GM18909 (cell line): ENCODE data around the gene VPS72.

Experiments
- ATAC-seq: cut with Tn5 transposase; IDR thresholded peaks from one replicate; pipeline ENCODE4 v1.9.1; 2021; ENCODE audit warnings: mild to moderate bottlenecking; ENCODE audit not compliant: unreplicated experiment, poor library complexity

Gene VPS72

GRCh38 chr1:151146072-151146411 is 44.0 kb downstream of the VPS72 start:
- ATAC-seq, result no peak

DNA sequence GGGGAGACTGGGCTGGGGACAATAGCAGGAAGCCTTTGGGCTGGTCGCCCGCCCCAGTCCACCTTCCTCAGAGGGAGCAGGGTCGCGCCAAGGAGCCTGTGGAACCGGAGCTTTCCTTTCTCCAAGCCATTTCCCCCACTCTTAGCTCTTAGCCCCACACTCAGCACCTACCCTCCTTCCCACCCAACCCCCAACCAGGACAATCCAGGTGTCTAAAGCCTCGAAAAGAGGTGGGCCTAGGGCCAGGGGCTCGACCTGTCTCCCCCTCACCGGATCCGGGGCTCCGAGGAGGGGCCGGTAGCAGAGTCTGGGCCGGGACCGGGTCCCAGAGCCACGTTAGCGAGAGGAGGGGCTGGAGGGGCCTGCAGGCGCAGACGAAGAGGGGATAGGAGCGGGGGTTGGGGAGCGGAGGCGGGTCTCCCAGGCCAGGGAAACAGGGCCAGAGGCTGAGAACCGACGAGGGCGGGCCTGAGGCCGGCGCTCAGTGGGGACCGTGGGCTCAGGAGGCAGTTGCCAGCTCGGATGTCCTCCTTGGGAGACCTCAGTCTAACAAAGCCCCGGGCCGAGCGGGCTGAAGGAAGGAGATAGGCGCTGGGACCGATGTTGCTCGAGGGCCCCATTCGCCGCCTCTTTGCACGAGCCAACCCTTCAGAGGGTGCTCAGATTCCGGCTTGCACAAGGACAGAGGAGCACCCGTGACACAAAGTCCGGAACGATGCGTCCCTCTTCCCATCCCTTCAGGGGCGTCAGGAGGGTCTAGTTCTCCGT is 44.5 kb downstream of the VPS72 start:
- ATAC-seq, result no peak

- no peak for ATAC-seq
These were observed 45.3 kb downstream of the VPS72 start for GRCh38 chr1:151144474-151145303.

- no peak for ATAC-seq
These were observed 46.0 kb downstream of the VPS72 start for GRCh38 chr1:151143986-151144385.

- no peak for ATAC-seq
These were observed 47.0 kb downstream of the VPS72 start for GRCh38 chr1:151143057-151143435.

DNA sequence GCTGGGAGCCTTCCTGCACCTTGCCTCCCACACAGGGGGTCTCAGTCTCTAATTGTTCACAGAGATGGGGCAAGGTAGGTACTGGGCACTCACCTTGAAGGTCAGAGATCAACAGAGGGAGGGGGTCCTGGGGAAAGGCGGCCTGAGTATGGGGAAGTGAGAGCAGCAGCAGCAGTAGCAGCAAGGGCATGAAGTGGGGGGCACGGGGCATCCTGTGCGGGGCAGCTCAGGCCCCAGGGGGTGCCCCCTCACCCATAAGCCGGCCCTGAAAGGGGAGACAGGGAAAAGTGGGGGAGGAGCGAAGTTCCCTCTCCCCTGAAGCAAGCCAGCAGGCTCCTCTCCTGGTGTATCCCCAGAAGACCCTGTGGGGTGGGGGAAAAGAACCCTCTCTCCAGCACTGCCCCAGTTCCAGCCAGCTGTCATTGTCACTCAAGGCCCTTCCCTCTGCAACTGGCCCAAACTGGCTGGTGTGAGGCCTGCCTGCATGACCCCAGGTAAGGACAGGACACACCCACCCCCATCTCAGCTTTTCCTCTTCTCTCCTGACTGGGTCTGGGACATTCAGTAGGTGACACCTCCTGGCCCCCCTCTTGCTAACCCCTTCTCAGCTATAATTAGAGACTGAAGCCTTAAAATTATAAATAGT is 47.5 kb downstream of the VPS72 start:
- no peak for ATAC-seq

DNA sequence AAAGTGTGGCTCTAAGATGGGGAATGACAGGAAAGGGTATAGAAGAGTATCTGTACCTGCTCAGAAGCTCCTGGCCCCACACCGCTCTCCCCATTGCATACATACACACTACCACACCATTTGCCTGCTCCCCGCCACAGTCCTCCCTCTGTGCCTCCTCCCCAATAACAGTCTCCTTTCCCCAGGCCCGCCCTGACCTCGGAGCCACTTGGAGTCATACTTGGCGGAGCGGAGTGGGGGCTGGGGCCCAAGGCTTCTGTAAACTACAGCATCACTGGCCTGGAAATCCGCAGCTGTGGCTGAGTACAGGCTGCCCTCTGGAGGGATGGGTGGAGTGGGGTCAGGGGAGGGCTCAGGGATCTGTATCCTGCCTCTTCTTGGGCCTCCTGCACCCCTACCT is 52.2 kb downstream of the VPS72 start:
- ATAC-seq, result no peak

DNA sequence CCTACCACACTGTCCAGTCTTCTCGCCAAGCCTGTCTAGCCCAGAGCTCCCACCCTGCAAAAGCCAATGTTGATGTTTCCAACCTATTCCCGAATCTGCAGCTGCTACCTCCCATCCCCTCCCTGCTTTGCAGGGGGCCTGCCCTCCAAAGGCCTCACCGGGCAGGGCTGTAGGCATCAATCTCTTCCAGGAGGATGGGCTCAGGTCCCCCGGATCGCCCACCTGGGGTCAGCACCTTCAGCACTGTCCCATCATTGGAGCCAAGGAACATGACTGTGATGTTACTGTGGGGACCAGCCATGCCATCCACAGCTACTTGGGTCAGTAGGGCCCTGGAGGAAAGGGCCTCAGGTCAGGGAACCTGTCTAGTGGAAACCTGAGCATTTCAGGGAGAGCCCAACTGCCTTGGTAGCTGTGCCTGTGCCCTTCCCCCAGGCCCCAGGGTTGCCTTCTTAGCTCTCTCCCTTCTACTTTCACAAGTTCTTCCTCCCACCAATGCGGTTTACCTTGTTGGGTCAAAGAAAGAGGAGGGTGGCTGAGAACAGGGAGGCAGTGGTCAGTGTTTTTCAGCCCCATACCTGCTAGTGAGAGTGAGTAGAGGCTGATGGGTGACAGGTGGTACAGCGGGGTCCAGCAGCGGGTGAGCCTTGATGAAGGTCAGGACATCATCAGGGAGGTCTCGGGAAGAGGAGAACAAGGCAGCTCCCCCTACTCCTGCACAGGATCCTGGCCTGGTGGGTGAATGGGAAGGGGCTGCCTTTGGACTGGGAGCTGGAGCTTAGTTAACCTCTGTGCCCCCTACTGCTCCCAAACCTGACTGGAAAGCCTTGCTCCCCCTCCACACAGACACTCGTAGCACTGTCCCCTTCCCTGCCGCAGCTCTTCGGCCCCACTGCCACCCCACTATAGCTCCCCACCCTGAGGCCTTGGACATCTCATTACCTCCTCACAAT is 54.3 kb downstream of the VPS72 start:
- ATAC-seq, result no peak

DNA sequence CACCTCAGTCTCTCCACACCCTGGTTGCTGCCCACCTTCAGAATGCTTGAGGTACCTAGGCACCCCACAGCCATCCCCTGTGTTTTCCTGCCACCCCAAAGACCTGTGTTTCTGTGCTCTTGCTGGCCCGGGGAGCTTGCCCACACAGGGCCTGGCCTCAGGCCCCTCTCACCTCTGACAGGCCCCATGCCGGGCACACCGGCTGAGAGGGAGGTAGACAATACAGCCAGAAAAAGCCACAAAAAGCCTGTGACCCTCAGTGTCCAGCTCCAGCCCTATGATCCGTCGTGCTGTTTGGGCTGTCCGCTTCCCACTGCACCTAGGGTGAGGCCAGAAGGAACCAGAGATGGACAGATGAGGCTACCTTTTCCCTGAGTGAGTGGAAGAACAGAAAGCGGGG is 55.0 kb downstream of the VPS72 start:
- ATAC-seq, result no peak

DNA sequence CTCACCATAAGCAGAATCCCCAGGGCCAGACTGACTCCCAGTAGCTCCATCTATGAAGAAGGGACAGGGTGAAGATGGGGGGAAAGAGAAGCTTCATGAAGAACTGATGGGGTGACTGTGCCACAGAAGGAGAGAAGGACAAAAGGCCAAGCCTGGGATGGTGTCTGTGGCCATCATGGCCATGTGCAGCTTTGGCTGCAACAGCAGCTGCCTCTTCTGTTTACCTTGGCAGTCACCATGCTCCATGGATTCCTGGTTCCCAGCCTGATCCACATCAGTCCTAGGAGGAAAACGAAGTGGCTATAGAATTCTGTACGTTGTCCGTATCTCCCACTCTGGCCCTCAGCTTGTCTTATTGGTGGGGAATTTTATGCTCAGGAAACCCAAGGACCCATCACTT is 55.6 kb downstream of the VPS72 start:
- ATAC-seq, result no peak

GRCh38 chr1:151133018-151133806 is 56.8 kb downstream of the VPS72 start:
- ATAC-seq, result no peak

- ATAC-seq, result no peak
These were observed 57.5 kb downstream of the VPS72 start for GRCh38 chr1:151132335-151133017.

DNA sequence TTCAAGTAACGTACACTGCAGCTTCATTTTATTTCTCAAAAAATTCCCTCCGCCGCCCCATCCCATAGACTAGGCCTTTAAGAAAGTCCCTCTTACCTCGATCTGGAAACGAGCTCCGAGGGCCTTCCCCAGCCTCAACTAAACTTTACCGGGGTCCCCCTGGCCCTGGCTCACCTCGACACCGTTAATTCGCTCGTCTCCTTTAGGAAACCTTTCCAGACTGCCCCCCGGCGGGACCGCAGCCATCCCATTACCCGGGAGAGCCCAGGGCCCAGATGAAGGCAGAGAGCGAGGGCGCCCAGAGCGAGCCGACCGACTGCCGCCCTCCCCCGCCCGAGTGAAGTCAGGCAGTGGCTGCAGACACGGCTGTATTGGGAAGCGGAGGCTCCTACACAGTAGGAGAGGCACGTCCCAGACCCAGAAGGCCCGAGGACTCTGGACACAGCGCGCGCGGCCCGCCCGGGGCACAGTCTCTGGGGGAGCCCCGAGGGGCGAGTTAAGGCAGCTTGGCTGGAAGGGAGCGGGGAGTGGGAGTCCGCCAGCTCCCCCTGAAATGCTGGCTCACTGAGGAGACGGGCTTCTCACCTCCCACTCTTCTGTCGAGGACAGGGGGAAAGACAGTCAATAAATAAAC is 58.2 kb downstream of the VPS72 start:
- no peak for ATAC-seq

DNA sequence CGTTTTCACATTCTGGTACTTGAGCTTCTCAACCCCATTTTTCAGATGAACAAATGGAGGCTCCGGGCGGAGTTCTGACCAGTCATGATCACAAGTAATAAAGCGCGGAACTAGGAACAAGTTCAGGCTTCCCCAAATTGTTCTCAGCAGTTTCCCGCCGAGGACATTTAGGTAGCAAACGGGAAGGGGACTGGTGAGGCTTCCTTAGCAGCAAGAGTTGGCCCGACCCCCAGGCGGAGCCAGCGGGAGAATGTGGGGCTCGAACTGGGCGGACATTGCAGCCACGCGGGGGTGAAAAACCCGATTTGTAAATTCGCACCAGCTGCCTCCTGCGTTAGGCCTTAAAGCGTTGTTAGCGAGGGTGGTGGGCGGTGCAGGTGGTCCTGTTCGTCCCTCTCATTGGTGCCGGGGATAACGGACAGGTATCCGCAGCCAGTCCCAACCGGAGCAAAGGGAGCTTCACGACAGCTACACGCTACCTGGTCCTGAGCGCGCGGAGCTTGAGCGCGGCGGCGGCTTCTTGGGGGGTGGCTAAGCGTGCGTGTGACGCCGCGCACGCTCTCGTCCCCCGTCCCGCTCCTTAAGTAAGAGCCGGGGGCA is 58.9 kb downstream of the VPS72 start:
- peak; percentile 86 for ATAC-seq

GRCh38 chr1:151128800-151129199 is 61.2 kb downstream of the VPS72 start:
- ATAC-seq, result no peak
